Stimulated activated CD4-positive, alpha-beta T cell treated with anti-CD3 and anti-CD28 coated beads, Interleukin-4, amount 100 ng/mL, for 48 hours (primary cell): Measurements from ENCODE around the gene UNC93B1.

Source experiments
- DNase-seq, 2 donors: peaks; one replicate each; pipeline ENCODE4 v3.0.0-alpha.2; 2020; ENCODE audit warnings: low read depth in 2 of 2

The UNC93B1 gene

GRCh38 chr11:68022531-68022930, 18.6 kb upstream of the UNC93B1 start:
- DNase-seq, result no peak

GRCh38 chr11:68021167-68021787, 17.4 kb upstream of the UNC93B1 start:
- DNase-seq, result no peak

- DNase-seq, result no peak
Observed at GRCh38 chr11:68020575-68020974, 16.7 kb upstream of the UNC93B1 start.

- no peak for DNase-seq
Observed at GRCh38 chr11:68019486-68019885, 15.6 kb upstream of the UNC93B1 start.

- DNase-seq, result no peak
Observed at GRCh38 chr11:68018730-68019190, 14.9 kb upstream of the UNC93B1 start.

GRCh38 chr11:68017980-68018729, 14.3 kb upstream of the UNC93B1 start:
- no peak for DNase-seq

GRCh38 chr11:68016904-68017817, 13.3 kb upstream of the UNC93B1 start:
- no peak for DNase-seq

GRCh38 chr11:68016161-68016903, 12.4 kb upstream of the UNC93B1 start:
- DNase-seq, result no peak

- no peak for DNase-seq
Observed at GRCh38 chr11:68015467-68015866, 11.6 kb upstream of the UNC93B1 start.

- no peak for DNase-seq
Observed at GRCh38 chr11:68014947-68015447, 11.1 kb upstream of the UNC93B1 start.

GRCh38 chr11:68014157-68014946, 10.5 kb upstream of the UNC93B1 start:
- no peak for DNase-seq

GRCh38 chr11:68013611-68014156, 9.8 kb upstream of the UNC93B1 start:
- no peak for DNase-seq

GRCh38 chr11:68012843-68013610, 9.1 kb upstream of the UNC93B1 start:
- DNase-seq, result no peak

- DNase-seq, result no peak
Observed at GRCh38 chr11:68012044-68012842, 8.3 kb upstream of the UNC93B1 start.

GRCh38 chr11:68011051-68011943, 7.4 kb upstream of the UNC93B1 start:
- no peak for DNase-seq

- no peak for DNase-seq
Observed at GRCh38 chr11:68010090-68011041, 6.5 kb upstream of the UNC93B1 start, which contains the start of gene ALDH3B1. Gene ALDH3B1, plus strand, starts transcription at chr11:68010327. Its CDS starts 4,971 bp downstream, at chr11:68015298.
